ENCODE measurements around the gene DGKI. TPM values are rescaled to one million over a fixed set of nuclear protein-coding genes. Genes with fewer than 3 reads are reported as not detected.
A peak's percentile ranks its signal among the peaks of the same experiment; 100 is the strongest.

DGKI gene
- total RNA-seq, 1 experiment from 2014 or later, result 0.79 TPM

DNA sequence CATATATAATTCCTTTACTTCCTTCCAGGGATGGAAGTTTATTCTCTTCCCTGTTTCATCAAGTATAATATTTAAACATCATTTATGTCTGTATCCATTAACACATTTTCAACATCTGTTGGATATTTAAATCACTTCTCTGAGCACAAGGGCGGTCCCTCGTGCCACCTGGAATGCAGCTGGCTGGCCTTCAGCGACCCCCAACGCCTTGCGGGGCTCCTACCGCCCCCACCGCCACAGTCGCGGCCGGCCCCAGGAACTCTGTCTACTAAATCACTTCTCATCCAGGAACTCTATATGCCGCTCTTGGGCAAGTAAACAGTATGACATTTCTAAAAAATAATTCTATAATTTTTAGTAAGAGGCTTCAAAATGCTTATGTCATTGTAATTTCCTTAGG, 282.1 kb downstream of the DGKI start (continued):
- TF ChIP-seq TEAD1 (CRISPR knock-in tag; IDR thresholded peaks at IDR 0.05) (0 out of 2 replicates have a peak, but pooled peaks have one; percentile 30), ZNF532 (CRISPR knock-in tag; IDR thresholded peaks at IDR 0.05; ENCODE audit: borderline replicate concordance) (no peak)
- TF ChIP-seq, protein P1, sequence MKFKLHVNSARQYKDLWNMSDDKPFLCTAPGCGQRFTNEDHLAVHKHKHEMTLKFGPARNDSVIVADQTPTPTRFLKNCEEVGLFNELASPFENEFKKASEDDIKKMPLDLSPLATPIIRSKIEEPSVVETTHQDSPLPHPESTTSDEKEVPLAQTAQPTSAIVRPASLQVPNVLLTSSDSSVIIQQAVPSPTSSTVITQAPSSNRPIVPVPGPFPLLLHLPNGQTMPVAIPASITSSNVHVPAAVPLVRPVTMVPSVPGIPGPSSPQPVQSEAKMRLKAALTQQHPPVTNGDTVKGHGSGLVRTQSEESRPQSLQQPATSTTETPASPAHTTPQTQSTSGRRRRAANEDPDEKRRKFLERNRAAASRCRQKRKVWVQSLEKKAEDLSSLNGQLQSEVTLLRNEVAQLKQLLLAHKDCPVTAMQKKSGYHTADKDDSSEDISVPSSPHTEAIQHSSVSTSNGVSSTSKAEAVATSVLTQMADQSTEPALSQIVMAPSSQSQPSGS (CRISPR knock-in tag; IDR thresholded peaks at IDR 0.05; ENCODE audit: borderline replicate concordance, low read depth), result no peak

GRCh38 chr7:137563981-137564380, 282.8 kb downstream of the DGKI start:
- Mint-ChIP-seq H3K9me3 (peaks cover 6% of the 10 kb centered on the region), H3K4me1 (peaks cover 7% of the 10 kb centered on the region), H3K27me3 (ENCODE audit: low read depth) (no peaks in the 10 kb centered on the region), H3K4me3 (no peak overlapping the region), H3K27ac (no peak overlapping the region), H3K36me3 (no peaks in the 10 kb centered on the region)
- TF ChIP-seq ZNF219 (CRISPR knock-in tag; IDR thresholded peaks at IDR 0.05; ENCODE audit: borderline replicate concordance) (no peak), SMAD4 (CRISPR knock-in tag; IDR thresholded peaks at IDR 0.05) (no peak), KAT7 (CRISPR knock-in tag; IDR thresholded peaks at IDR 0.05; ENCODE audit: borderline replicate concordance) (no peak), PRDM15 (CRISPR knock-in tag; IDR thresholded peaks at IDR 0.05) (no peak), GABPB1 (CRISPR knock-in tag; IDR thresholded peaks at IDR 0.05) (no peak)
- TF ChIP-seq, protein P2, sequence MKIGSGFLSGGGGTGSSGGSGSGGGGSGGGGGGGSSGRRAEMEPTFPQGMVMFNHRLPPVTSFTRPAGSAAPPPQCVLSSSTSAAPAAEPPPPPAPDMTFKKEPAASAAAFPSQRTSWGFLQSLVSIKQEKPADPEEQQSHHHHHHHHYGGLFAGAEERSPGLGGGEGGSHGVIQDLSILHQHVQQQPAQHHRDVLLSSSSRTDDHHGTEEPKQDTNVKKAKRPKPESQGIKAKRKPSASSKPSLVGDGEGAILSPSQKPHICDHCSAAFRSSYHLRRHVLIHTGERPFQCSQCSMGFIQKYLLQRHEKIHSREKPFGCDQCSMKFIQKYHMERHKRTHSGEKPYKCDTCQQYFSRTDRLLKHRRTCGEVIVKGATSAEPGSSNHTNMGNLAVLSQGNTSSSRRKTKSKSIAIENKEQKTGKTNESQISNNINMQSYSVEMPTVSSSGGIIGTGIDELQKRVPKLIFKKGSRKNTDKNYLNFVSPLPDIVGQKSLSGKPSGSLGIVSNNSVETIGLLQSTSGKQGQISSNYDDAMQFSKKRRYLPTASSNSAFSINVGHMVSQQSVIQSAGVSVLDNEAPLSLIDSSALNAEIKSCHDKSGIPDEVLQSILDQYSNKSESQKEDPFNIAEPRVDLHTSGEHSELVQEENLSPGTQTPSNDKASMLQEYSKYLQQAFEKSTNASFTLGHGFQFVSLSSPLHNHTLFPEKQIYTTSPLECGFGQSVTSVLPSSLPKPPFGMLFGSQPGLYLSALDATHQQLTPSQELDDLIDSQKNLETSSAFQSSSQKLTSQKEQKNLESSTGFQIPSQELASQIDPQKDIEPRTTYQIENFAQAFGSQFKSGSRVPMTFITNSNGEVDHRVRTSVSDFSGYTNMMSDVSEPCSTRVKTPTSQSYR (CRISPR knock-in tag; IDR thresholded peaks at IDR 0.05), result no peak
- TF ChIP-seq, protein P3, sequence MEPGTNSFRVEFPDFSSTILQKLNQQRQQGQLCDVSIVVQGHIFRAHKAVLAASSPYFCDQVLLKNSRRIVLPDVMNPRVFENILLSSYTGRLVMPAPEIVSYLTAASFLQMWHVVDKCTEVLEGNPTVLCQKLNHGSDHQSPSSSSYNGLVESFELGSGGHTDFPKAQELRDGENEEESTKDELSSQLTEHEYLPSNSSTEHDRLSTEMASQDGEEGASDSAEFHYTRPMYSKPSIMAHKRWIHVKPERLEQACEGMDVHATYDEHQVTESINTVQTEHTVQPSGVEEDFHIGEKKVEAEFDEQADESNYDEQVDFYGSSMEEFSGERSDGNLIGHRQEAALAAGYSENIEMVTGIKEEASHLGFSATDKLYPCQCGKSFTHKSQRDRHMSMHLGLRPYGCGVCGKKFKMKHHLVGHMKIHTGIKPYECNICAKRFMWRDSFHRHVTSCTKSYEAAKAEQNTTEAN (CRISPR knock-in tag; IDR thresholded peaks at IDR 0.05), result no peak
- TF ChIP-seq, protein P1 (CRISPR knock-in tag; IDR thresholded peaks at IDR 0.05; ENCODE audit: borderline replicate concordance, low read depth), result no peak
- POLR2A ChIA-PET, result no interaction called here
- CTCF ChIA-PET, result interaction anchor here (0.6 kb wide), 1 partner anchor 157 kb away, joined by 3 read pairs; no protein-coding TSS in a partner anchor
- DNase-seq (ENCODE audit: low spot score) (no peak), ATAC-seq (no peak)
